ENCODE data around the gene USP36.

DNA sequence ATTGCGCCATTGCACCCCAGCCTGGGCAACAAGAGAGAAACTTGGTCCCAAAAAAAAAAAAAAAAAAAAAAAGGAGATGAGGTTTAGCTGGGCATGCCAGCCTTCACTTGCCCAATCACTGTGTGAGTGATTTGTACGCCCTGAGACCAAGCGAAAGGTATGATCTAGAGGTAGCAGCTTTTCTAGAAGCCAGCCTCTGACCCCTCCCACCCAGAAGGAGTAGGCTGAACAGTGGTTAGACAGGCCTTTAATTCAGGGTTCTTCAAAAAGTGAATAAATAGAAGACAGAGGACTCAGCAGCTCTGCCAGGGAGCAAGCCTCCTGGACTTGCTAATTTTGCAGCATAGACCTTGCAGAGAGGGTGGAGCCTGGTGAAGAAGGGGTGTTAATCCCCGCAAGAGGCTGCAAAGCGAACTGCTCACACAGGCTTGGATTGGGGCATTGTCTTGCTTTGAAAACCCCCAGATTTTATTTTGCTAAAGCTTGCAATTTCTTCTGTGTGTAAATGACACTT lies 51.4 kb downstream of the USP36 start:
- TF ChIP-seq ZNF274 (IDR thresholded peaks at IDR 0.05; ENCODE audit: low read depth, low read length) = no peak
- TF ChIP-seq YY1 (IDR thresholded peaks at IDR 0.05; ENCODE audit: insufficient read depth, insufficient read length) = no peak
- no peak for TF ChIP-seq SUZ12 (IDR thresholded peaks at IDR 0.05; ENCODE audit: extremely low read depth, insufficient read depth, insufficient read length)
